Astrocyte (in vitro differentiated cells and primary cell): ENCODE measurements around the gene CERS3. TPM values are rescaled to one million over a fixed set of nuclear protein-coding genes. Genes with fewer than 3 reads are reported as not detected.

Source experiments
- DNase-seq: peaks from one replicate; pipeline ENCODE4 v3.0.0-alpha.2; 2010; ENCODE audit warnings: low read depth
- FAIRE-seq: peaks from 2 replicates; lab custom pipeline; 2011; peaks lifted over from hg19 to GRCh38; lab: Jason Lieb, UNC
- H2AFZ ChIP-seq: 2 replicates; pipeline ENCODE4 v1.6.0; 2012; ENCODE audit warnings: low read depth, low read length, inconsistent platforms
- H3K27ac ChIP-seq: 2 replicates; pipeline ENCODE4 v1.5.1; 2011; ENCODE audit warnings: low read depth, low read length, inconsistent platforms
- H3K27me3 ChIP-seq: 2 replicates; pipeline ENCODE4 v1.6.0; 2011; ENCODE audit warnings: low read length, inconsistent platforms; ENCODE audit not compliant: insufficient read depth
- H3K36me3 ChIP-seq: 2 replicates; pipeline ENCODE4 v1.5.1; 2011; ENCODE audit warnings: low read length, inconsistent platforms; ENCODE audit not compliant: insufficient read depth
- H3K4me1 ChIP-seq: 2 replicates; pipeline ENCODE4 v1.5.1; 2011; ENCODE audit warnings: low read length, inconsistent platforms; ENCODE audit not compliant: insufficient read depth
- H3K4me2 ChIP-seq: 2 replicates; pipeline ENCODE4 v1.6.0; 2012; ENCODE audit warnings: low read length, inconsistent platforms
- H3K4me3 ChIP-seq: 2 replicates; pipeline ENCODE4 v1.5.1; 2011; ENCODE audit warnings: low read depth, mild to moderate bottlenecking, low read length, inconsistent platforms; ENCODE audit not compliant: insufficient read depth
- H3K79me2 ChIP-seq: 2 replicates; pipeline ENCODE4 v1.6.0; 2012; ENCODE audit warnings: mild to moderate bottlenecking, low read length, inconsistent platforms; ENCODE audit not compliant: insufficient read depth
- H3K9ac ChIP-seq: 2 replicates; pipeline ENCODE4 v1.6.0; 2012; ENCODE audit warnings: mild to moderate bottlenecking, low read length, inconsistent platforms
- H3K9me3 ChIP-seq: 2 replicates; pipeline ENCODE4 v1.5.1; 2012; ENCODE audit warnings: low read depth, mild to moderate bottlenecking, low read length, inconsistent platforms; ENCODE audit not compliant: insufficient read depth
- H4K20me1 ChIP-seq: 2 replicates; pipeline ENCODE4 v1.6.0; 2012; ENCODE audit warnings: low read length, inconsistent platforms; ENCODE audit not compliant: insufficient read depth
- H3K27ac Mint-ChIP-seq: one replicate; pipeline ENCODE4 v1.8.0; 2021; ENCODE audit warnings: mild to moderate bottlenecking, mixed read lengths; ENCODE audit not compliant: unreplicated experiment
- H3K27me3 Mint-ChIP-seq: one replicate; pipeline ENCODE4 v1.8.0; 2021; ENCODE audit warnings: low read depth, mixed read lengths; ENCODE audit not compliant: unreplicated experiment
- H3K36me3 Mint-ChIP-seq: one replicate; pipeline ENCODE4 v1.8.0; 2021; ENCODE audit warnings: low read depth, mixed read lengths; ENCODE audit not compliant: unreplicated experiment
- H3K4me1 Mint-ChIP-seq: one replicate; pipeline ENCODE4 v1.8.0; 2021; ENCODE audit warnings: low read depth, mixed read lengths; ENCODE audit not compliant: unreplicated experiment
- H3K4me3 Mint-ChIP-seq: one replicate; pipeline ENCODE4 v1.8.0; 2021; ENCODE audit warnings: mild to moderate bottlenecking, moderate library complexity, mixed read lengths; ENCODE audit not compliant: unreplicated experiment
- H3K9me3 Mint-ChIP-seq: one replicate; pipeline ENCODE4 v1.8.0; 2021; ENCODE audit warnings: mild to moderate bottlenecking, mixed read lengths; ENCODE audit not compliant: unreplicated experiment
- EZH2 ChIP-seq: IDR thresholded peaks from 2 replicates; pipeline ENCODE4 v1.6.1; 2012; ENCODE audit warnings: mild to moderate bottlenecking, low read length, inconsistent platforms; ENCODE audit not compliant: insufficient read depth
- total RNA-seq: library from RNA; stranded (reverse); gene quantifications from 2 replicates; pipeline ENCODE4 v1.2.1, GENCODE V29; 2021
- TF ChIP-seq, protein P1 (sequence below): IDR thresholded peaks from 2 replicates; pipeline ENCODE4 v1.5.1; 2011; ENCODE audit warnings: low read depth, mild to moderate bottlenecking, inconsistent platforms, low read length, moderate library complexity; ENCODE audit not compliant: insufficient read depth

CERS3 gene
- total RNA-seq, 1 donor from 2014 or later, result not detected

DNA sequence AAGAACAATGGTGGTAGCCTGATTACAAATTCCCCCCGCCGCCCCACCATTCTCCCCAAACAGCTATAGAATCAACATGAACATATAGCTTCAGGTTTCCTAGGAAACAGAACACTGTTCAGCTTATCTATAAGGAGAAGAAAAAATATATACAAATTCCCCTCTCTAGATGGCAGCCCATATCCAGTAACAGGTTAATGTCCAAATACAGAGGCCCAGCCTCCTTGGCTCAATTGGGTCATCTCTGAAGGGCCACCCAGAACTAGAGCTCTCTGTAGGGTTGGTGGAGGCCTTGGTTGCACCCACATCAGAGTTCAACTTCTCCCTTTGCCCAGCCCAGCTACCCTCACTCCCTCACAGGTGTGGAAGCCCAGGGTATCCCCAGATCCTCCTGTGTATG, 95.4 kb downstream of the CERS3 start:
- peaks cover 3% of the 10 kb centered on the region for H3K27me3 Mint-ChIP-seq

GRCh38 chr15:100430411-100430810, 98.3 kb downstream of the CERS3 start:
- no peak overlapping the region for H3K27ac Mint-ChIP-seq
- FAIRE-seq, result no peak
- Histone ChIP-seq H3K36me3 (no peaks in the 10 kb centered on the region), H3K27me3 (no peaks in the 10 kb centered on the region), H3K4me3 (no peak overlapping the region), H3K9me3 (peaks cover 4% of the 10 kb centered on the region), H3K4me2 (no peak overlapping the region), H3K9ac (no peak overlapping the region), H2AFZ (no peak overlapping the region), H3K27ac (no peak overlapping the region), H3K4me1 (no peaks in the 10 kb centered on the region), H3K79me2 (no peaks in the 10 kb centered on the region), H4K20me1 (no peaks in the 10 kb centered on the region)
- DNase-seq, result no peak
- H3K4me3 Mint-ChIP-seq, result no peak overlapping the region
- peaks cover 3% of the 10 kb centered on the region for H3K27me3 Mint-ChIP-seq
- no peaks in the 10 kb centered on the region for H3K4me1 Mint-ChIP-seq
- no peak for TF ChIP-seq EZH2
- TF ChIP-seq, protein P1, sequence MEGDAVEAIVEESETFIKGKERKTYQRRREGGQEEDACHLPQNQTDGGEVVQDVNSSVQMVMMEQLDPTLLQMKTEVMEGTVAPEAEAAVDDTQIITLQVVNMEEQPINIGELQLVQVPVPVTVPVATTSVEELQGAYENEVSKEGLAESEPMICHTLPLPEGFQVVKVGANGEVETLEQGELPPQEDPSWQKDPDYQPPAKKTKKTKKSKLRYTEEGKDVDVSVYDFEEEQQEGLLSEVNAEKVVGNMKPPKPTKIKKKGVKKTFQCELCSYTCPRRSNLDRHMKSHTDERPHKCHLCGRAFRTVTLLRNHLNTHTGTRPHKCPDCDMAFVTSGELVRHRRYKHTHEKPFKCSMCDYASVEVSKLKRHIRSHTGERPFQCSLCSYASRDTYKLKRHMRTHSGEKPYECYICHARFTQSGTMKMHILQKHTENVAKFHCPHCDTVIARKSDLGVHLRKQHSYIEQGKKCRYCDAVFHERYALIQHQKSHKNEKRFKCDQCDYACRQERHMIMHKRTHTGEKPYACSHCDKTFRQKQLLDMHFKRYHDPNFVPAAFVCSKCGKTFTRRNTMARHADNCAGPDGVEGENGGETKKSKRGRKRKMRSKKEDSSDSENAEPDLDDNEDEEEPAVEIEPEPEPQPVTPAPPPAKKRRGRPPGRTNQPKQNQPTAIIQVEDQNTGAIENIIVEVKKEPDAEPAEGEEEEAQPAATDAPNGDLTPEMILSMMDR, result no peak
- H3K9me3 Mint-ChIP-seq, result peaks cover 3% of the 10 kb centered on the region
- no peaks in the 10 kb centered on the region for H3K36me3 Mint-ChIP-seq

More for the DNA sequence above, 95.4 kb downstream of the CERS3 start:
- Histone ChIP-seq H4K20me1 (no peaks in the 10 kb centered on the region), H3K4me1 (no peaks in the 10 kb centered on the region), H3K27ac (no peak overlapping the region), H3K9ac (no peak overlapping the region), H2AFZ (no peak overlapping the region), H3K36me3 (no peaks in the 10 kb centered on the region), H3K79me2 (no peaks in the 10 kb centered on the region), H3K4me2 (no peak overlapping the region), H3K27me3 (no peaks in the 10 kb centered on the region), H3K4me3 (no peak overlapping the region), H3K9me3 (peaks cover 4% of the 10 kb centered on the region)
- no peaks in the 10 kb centered on the region for H3K36me3 Mint-ChIP-seq
- TF ChIP-seq, protein P1, result no peak
- TF ChIP-seq EZH2, result no peak
- no peak for DNase-seq
- no peak overlapping the region for H3K4me3 Mint-ChIP-seq
- no peaks in the 10 kb centered on the region for H3K4me1 Mint-ChIP-seq
- H3K27ac Mint-ChIP-seq, result no peak overlapping the region
- H3K9me3 Mint-ChIP-seq, result peaks cover 3% of the 10 kb centered on the region
- FAIRE-seq, result no peak

GRCh38 chr15:100429116-100429728, 99.5 kb downstream of the CERS3 start:
- TF ChIP-seq, protein P1, result no peak
- no peak for TF ChIP-seq EZH2
- H3K4me3 ChIP-seq, result no peak overlapping the region
- peaks cover 4% of the 10 kb centered on the region for H3K9me3 ChIP-seq
- Mint-ChIP-seq H3K36me3 (no peaks in the 10 kb centered on the region), H3K4me1 (no peaks in the 10 kb centered on the region), H3K4me3 (no peak overlapping the region), H3K27me3 (peaks cover 3% of the 10 kb centered on the region), H3K27ac (no peak overlapping the region), H3K9me3 (peaks cover 7% of the 10 kb centered on the region)
- FAIRE-seq, result no peak
- no peak overlapping the region for H3K9ac ChIP-seq
- no peaks in the 10 kb centered on the region for H3K27me3 ChIP-seq
- no peaks in the 10 kb centered on the region for H3K36me3 ChIP-seq
- H3K4me1 ChIP-seq, result no peaks in the 10 kb centered on the region
- no peak overlapping the region for H2AFZ ChIP-seq
- no peak overlapping the region for H3K27ac ChIP-seq
- no peaks in the 10 kb centered on the region for H4K20me1 ChIP-seq
- H3K79me2 ChIP-seq, result no peaks in the 10 kb centered on the region
- no peak overlapping the region for H3K4me2 ChIP-seq
- no peak for DNase-seq
